Measurements from ENCODE around the gene CROCC.
A peak's percentile ranks its signal among the peaks of the same experiment; 100 is the strongest.
"Not testable (repeated sequence)": the region's sequence is repeated elsewhere in the genome, so short reads cannot be mapped to it uniquely, and the experiment has no call there.

CROCC gene

GRCh38 chr1:16905868-16906702 is 15.6 kb upstream of the CROCC start:
- Mint-ChIP-seq H3K9me3 (no peaks in the 10 kb centered on the region), H3K4me3 (peak overlapping the region; percentile 43), H3K4me1 (peaks cover 38% of the 10 kb centered on the region), H3K36me3 (peaks cover 2% of the 10 kb centered on the region), H3K27ac (no peak overlapping the region), H3K27me3 (no peaks in the 10 kb centered on the region)

- Mint-ChIP-seq H3K36me3 (peaks cover 2% of the 10 kb centered on the region), H3K27me3 (no peaks in the 10 kb centered on the region), H3K27ac (peak overlapping the region; percentile 53), H3K4me3 (no peak overlapping the region), H3K9me3 (no peaks in the 10 kb centered on the region), H3K4me1 (peaks cover 35% of the 10 kb centered on the region)
Measured at GRCh38 chr1:16906873-16907272, 14.9 kb upstream of the CROCC start.

GRCh38 chr1:16907870-16908758 is 13.6 kb upstream of the CROCC start:
- Mint-ChIP-seq H3K27ac (peak overlapping the region; percentile 81), H3K27me3 (no peaks in the 10 kb centered on the region), H3K9me3 (no peaks in the 10 kb centered on the region), H3K4me1 (peaks cover 34% of the 10 kb centered on the region), H3K36me3 (peaks cover 2% of the 10 kb centered on the region), H3K4me3 (peak overlapping the region; percentile 27)

- H3K4me3 Mint-ChIP-seq: peak overlapping the region; percentile 52
- H3K9me3 Mint-ChIP-seq, H3K27me3 Mint-ChIP-seq, H3K27ac Mint-ChIP-seq, H3K36me3 Mint-ChIP-seq: not testable (repeated sequence)
- H3K4me1 Mint-ChIP-seq: peaks cover 53% of the 10 kb centered on the region
Measured at GRCh38 chr1:16911851-16912721, 9.6 kb upstream of the CROCC start.

GRCh38 chr1:16912742-16913141 is 9.0 kb upstream of the CROCC start:
- H3K36me3 Mint-ChIP-seq, H3K27me3 Mint-ChIP-seq, H3K9me3 Mint-ChIP-seq, H3K27ac Mint-ChIP-seq: not testable (repeated sequence)
- H3K4me1 Mint-ChIP-seq: peaks cover 47% of the 10 kb centered on the region
- H3K4me3 Mint-ChIP-seq: peak overlapping the region; percentile 85

- Mint-ChIP-seq H3K4me1 (peaks cover 46% of the 10 kb centered on the region), H3K27me3 (no peaks in the 10 kb centered on the region), H3K27ac (peak overlapping the region; percentile 30), H3K4me3 (peak overlapping the region; percentile 85), H3K9me3 (no peaks in the 10 kb centered on the region), H3K36me3 (no peaks in the 10 kb centered on the region)
Measured at GRCh38 chr1:16913181-16913832, 8.4 kb upstream of the CROCC start.

GRCh38 chr1:16913833-16914662 is 7.7 kb upstream of the CROCC start:
- Mint-ChIP-seq H3K9me3 (no peaks in the 10 kb centered on the region), H3K36me3 (no peaks in the 10 kb centered on the region), H3K4me1 (peaks cover 48% of the 10 kb centered on the region), H3K27me3 (no peaks in the 10 kb centered on the region), H3K27ac (peak overlapping the region; percentile 73), H3K4me3 (peak overlapping the region; percentile 92)

- Mint-ChIP-seq H3K27ac (peak overlapping the region; percentile 4), H3K4me3 (peak overlapping the region; percentile 92), H3K4me1 (peaks cover 47% of the 10 kb centered on the region)
- not testable (repeated sequence) for H3K27me3 Mint-ChIP-seq, H3K9me3 Mint-ChIP-seq, H3K36me3 Mint-ChIP-seq
Measured at GRCh38 chr1:16914928-16915626, 6.7 kb upstream of the CROCC start.

GRCh38 chr1:16915627-16915973 is 6.1 kb upstream of the CROCC start:
- Mint-ChIP-seq H3K27ac (peak overlapping the region; percentile 76), H3K4me1 (peaks cover 47% of the 10 kb centered on the region), H3K36me3 (no peaks in the 10 kb centered on the region), H3K27me3 (no peaks in the 10 kb centered on the region), H3K4me3 (peak overlapping the region; percentile 92), H3K9me3 (no peaks in the 10 kb centered on the region)

- not testable (repeated sequence) for H3K27me3 Mint-ChIP-seq, H3K36me3 Mint-ChIP-seq, H3K9me3 Mint-ChIP-seq
- peaks cover 53% of the 10 kb centered on the region for H3K4me1 Mint-ChIP-seq
- peak overlapping the region; percentile 41 for H3K4me3 Mint-ChIP-seq
- peak overlapping the region; percentile 36 for H3K27ac Mint-ChIP-seq
Measured at GRCh38 chr1:16916036-16916880, 5.5 kb upstream of the CROCC start.

GRCh38 chr1:16918371-16918770 is 3.4 kb upstream of the CROCC start:
- no peaks in the 10 kb centered on the region for H3K36me3 Mint-ChIP-seq
- H3K9me3 Mint-ChIP-seq: no peaks in the 10 kb centered on the region
- H3K27me3 Mint-ChIP-seq: no peaks in the 10 kb centered on the region
- no peak overlapping the region for H3K27ac Mint-ChIP-seq
- H3K4me1 Mint-ChIP-seq: peaks cover 54% of the 10 kb centered on the region
- no peak overlapping the region for H3K4me3 Mint-ChIP-seq

- H3K4me3 Mint-ChIP-seq, H3K36me3 Mint-ChIP-seq, H3K9me3 Mint-ChIP-seq, H3K27ac Mint-ChIP-seq, H3K27me3 Mint-ChIP-seq: not testable (repeated sequence)
- peaks cover 52% of the 10 kb centered on the region for H3K4me1 Mint-ChIP-seq
Measured at GRCh38 chr1:16918936-16919665, 2.6 kb upstream of the CROCC start.

- Mint-ChIP-seq H3K4me3 (no peak overlapping the region), H3K36me3 (no peaks in the 10 kb centered on the region), H3K27me3 (no peaks in the 10 kb centered on the region), H3K27ac (no peak overlapping the region), H3K4me1 (peaks cover 36% of the 10 kb centered on the region), H3K9me3 (no peaks in the 10 kb centered on the region)
Measured at GRCh38 chr1:16920951-16921350, 780 bp upstream of the CROCC start.
